Upper lobe of right lung (tissue), 1 donor: ENCODE measurements around the gene PXDN. TPM values are rescaled to one million over a fixed set of nuclear protein-coding genes. Genes with fewer than 3 reads are reported as not detected.
A peak's percentile ranks its signal among the peaks of the same experiment; 100 is the strongest.

Experiments used
- ATAC-seq: fragments of 200-7000 bp; cut with Tn5 transposase; one replicate; pipeline ENCODE4 v1.9.1; 2020; ENCODE audit warnings: mild to moderate bottlenecking, moderate library complexity
- DNase-seq: peaks from one replicate; pipeline ENCODE4 v3.0.0-alpha.2; 2020
- H3K27ac ChIP-seq: fragments of 200-600 bp; one replicate; pipeline ENCODE4 v1.8.0; 2022
- H3K27me3 ChIP-seq: fragments of 200-600 bp; one replicate; pipeline ENCODE4 v1.8.0; 2022; ENCODE audit warnings: mild to moderate bottlenecking
- H3K36me3 ChIP-seq: fragments of 200-600 bp; one replicate; pipeline ENCODE4 v1.8.0; 2022
- H3K4me1 ChIP-seq: fragments of 200-600 bp; one replicate; pipeline ENCODE4 v1.8.0; 2022
- H3K4me3 ChIP-seq: fragments of 200-600 bp; one replicate; pipeline ENCODE4 v1.8.0; 2022; ENCODE audit warnings: mild to moderate bottlenecking
- H3K9me3 ChIP-seq: fragments of 200-600 bp; one replicate; pipeline ENCODE4 v1.8.0; 2022
- intact Hi-C: fragments of 100-400 bp; cut with DNase I; formaldehyde crosslinking; loops from one replicate; pipeline ENCODE4 v1.11.0; 2022
- total RNA-seq: library from RNA; stranded (reverse); fragmentation: NEBNext Ultra II Directional; extraction: Animal tissue kit (Norgen Biotek cat#: 25700); gene quantifications from one replicate; pipeline ENCODE4 v1.2.1, GENCODE V29; 2021
- TF ChIP-seq, protein P1 (sequence below): fragments of 200-600 bp; IDR thresholded peaks from one replicate; pipeline ENCODE4 v1.8.0; 2022; ENCODE audit warnings: antibody characterized with exemption
- donor health status: DM: no; HTN: yes; CAD: no; lungs with severe emphysema.

The PXDN gene
- total RNA-seq, 1 donor from 2014 or later: 58.4 TPM

DNA sequence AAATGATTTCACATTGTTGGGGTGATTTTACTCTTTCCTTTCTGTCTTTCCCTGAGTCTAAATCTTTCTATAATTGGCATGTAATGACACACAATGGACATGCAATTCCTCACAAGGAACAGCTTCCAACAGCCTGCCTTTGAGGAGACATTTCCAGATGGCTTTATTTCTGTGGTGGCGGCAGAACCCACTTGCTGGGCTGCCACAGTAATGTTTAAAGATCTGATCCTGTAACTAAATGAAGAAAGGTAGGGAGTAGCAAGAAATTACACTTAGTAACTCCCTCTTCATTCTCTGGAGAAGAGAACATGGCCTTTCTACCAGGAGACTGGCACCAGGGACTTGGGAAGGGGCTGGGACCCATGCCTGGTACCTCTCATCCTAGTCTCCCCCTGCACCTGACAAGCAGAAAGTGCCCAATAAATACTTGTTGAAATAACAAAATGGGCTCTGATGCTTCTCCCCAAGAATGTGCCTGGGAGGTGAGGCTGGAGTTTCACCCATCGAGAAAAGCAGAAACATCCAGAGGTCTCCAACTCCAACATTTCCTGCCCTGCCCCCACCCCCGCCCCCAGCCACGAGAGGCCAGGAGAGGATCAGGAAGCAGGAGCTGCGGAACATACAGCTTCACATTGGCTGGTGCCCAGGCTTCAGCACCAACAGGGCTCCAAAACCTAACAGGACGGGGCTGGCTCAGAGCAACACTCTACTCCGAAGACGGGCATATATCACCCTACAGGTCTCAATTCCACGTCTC is 92.1 kb downstream of the PXDN start:
- TF ChIP-seq, protein P1, sequence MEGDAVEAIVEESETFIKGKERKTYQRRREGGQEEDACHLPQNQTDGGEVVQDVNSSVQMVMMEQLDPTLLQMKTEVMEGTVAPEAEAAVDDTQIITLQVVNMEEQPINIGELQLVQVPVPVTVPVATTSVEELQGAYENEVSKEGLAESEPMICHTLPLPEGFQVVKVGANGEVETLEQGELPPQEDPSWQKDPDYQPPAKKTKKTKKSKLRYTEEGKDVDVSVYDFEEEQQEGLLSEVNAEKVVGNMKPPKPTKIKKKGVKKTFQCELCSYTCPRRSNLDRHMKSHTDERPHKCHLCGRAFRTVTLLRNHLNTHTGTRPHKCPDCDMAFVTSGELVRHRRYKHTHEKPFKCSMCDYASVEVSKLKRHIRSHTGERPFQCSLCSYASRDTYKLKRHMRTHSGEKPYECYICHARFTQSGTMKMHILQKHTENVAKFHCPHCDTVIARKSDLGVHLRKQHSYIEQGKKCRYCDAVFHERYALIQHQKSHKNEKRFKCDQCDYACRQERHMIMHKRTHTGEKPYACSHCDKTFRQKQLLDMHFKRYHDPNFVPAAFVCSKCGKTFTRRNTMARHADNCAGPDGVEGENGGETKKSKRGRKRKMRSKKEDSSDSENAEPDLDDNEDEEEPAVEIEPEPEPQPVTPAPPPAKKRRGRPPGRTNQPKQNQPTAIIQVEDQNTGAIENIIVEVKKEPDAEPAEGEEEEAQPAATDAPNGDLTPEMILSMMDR: no peak
- intact Hi-C loops: no loop called here
- Histone ChIP-seq H3K4me1 (peaks cover 31% of the 10 kb centered on the region), H3K4me3 (no peak overlapping the region), H3K36me3 (peaks cover 13% of the 10 kb centered on the region), H3K27ac (peak overlapping the region; percentile 12), H3K27me3 (no peaks in the 10 kb centered on the region), H3K9me3 (no peaks in the 10 kb centered on the region)
- ATAC-seq (peak; percentile 8), DNase-seq (no peak)

DNA sequence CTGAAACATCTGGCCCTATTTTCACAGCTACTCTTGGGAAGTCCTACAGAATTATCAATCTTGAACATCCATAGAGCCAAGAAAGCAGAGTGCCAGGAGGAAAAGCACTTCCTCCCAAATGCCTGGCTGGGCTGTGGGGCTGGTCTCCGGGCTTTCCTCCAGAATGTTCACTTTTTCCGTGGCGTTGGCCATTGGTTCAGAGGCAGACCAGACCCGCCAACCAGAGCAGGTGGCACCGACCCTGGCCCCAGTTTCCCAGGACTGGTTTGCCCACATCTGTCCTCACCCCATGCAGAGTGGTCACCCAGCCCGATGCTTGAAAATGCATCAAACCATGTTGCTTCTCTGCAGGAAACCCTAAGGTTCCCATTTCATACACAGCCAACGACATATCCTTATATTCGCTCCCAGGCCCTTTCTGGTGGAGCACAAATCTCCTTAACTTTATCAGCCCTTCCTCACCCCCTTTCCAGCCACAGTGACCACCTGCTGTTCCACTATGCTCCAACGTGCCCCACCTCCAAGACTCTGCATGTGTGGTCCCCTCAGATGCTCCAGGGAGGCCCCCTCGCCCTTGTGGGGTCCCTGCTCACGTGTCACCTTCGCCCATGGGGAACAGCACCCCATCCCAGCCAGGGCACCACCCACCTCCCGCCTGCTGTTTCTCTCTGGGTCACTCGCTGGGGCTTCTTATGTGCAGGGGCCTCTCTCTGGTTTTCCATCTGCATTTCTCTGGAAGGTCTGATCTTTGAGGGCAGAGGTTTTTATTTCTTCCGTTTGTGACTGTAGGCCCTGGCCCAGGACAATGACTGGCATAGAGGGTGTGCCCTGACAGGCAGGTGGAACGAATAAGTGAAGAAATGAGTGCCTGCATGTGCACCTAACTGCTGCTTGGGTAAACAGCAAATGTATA is 92.9 kb downstream of the PXDN start:
- ATAC-seq (no peak), DNase-seq (no peak)
- Histone ChIP-seq H3K4me3 (no peak overlapping the region), H3K4me1 (peaks cover 31% of the 10 kb centered on the region), H3K36me3 (peaks cover 13% of the 10 kb centered on the region), H3K27me3 (no peaks in the 10 kb centered on the region), H3K9me3 (no peaks in the 10 kb centered on the region), H3K27ac (no peak overlapping the region)
- intact Hi-C loops: no loop called here
- TF ChIP-seq, protein P1: no peak

DNA sequence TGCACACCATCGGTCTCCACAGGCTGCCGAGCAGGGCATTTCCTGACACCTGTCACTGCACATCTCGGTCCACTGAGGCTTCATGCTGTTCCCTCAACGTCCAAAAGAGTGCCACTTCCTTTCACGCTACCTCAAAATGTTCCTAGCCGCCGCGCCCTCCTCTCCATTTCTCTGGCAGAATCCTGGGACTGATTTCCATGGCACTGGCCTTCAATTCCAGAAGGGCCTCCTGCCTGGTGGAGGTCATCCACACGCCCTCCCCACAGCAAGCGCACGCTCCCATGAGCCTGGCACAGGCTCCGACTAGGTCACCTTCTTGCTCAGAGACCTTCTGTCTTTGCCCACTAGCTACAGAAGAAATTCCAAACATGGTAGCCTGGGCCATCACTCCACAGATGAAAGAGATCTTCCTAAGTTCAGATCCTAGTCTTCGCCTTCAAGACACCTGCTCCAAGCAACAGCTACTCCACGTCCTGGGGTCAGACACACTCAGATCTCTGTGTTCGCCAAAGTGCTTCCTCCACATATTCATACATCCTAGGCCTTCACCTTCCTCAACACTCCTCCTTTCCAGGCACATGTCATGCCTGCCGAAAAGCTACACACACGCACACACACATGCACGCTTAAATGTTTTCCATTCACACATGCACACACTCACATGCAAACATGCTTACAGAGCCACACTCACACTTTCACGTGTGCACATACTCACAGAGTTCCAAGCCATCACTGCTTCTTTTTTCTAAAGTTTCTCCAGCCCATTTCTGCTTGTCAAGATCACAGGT is 94.0 kb downstream of the PXDN start:
- intact Hi-C loops: no loop called here
- Histone ChIP-seq H3K27ac (no peak overlapping the region), H3K27me3 (no peaks in the 10 kb centered on the region), H3K9me3 (no peaks in the 10 kb centered on the region), H3K4me3 (no peak overlapping the region), H3K4me1 (peaks cover 31% of the 10 kb centered on the region), H3K36me3 (peaks cover 13% of the 10 kb centered on the region)
- no peak for DNase-seq
- ATAC-seq: no peak
- TF ChIP-seq, protein P1: no peak

DNA sequence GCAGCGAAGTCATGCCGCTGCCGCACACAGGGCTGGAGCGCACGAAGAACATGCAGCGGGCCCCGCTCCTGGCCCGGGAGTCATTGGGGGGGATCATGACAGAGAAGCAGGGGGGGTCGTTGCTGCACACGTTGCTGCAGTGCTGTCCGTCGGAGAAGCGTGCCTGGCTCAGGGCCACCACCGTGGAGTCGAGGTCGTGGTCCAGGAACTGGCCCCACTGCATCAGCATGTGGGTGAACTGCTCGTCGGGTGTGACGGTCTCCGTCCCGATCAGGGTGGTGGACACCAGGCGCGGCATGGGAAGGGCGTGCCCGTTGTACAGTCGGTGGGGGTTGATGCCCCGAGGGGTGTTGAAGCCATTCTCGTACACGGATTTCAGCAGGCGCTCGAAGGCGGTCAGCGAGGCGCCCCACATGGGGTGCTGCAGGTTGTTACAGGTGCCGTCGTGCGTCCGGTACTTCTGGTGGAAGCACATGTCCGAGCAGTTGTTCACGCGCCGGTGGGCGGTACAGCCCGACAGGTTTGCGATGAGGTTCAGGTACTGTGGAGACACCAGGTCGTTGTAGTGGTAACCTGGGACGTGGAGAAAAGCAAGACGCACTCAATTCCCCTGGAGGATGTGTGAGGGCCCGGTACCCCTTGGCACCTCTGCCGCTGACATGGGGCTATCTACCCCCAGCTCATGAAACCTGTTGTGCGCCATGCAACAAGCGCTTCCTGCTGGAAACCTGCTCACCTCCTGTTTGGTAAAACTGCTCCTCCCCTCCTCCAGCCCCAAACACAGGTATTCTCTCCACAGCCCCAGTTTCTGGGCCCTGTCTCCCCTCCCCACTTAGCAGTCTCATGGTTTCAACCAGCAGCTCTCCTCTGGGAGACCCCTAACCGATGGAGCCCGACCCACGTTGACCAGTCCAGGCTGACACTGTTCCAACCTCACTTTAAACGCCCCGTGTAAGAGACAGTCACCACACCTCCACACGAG is 94.9 kb downstream of the PXDN start:
- H3K9me3 ChIP-seq: no peaks in the 10 kb centered on the region
- peaks cover 29% of the 10 kb centered on the region for H3K4me1 ChIP-seq
- TF ChIP-seq, protein P1: no peak
- no peak for ATAC-seq
- H3K27ac ChIP-seq: no peak overlapping the region
- intact Hi-C loops: no loop called here
- DNase-seq: no peak
- peaks cover 13% of the 10 kb centered on the region for H3K36me3 ChIP-seq
- H3K27me3 ChIP-seq: no peaks in the 10 kb centered on the region
- no peak overlapping the region for H3K4me3 ChIP-seq
